Fibroblast of villous mesenchyme (primary cell): ENCODE measurements around the gene GLA. TPM values are rescaled to one million over a fixed set of nuclear protein-coding genes. Genes with fewer than 3 reads are reported as not detected.

Experiments used
- DNase-seq: peaks from one replicate; pipeline ENCODE4 v3.0.0-alpha.2; 2010; ENCODE audit warnings: low read depth
- H3K4me3 ChIP-seq: 2 replicates; pipeline ENCODE4 v1.5.1; 2011; ENCODE audit warnings: low read depth, mild to moderate bottlenecking, low read length
- CTCF ChIP-seq: IDR thresholded peaks from 2 replicates; pipeline ENCODE4 v1.5.1; 2012; ENCODE audit warnings: low read depth, mild to moderate bottlenecking, low read length; ENCODE audit not compliant: insufficient read depth
- total RNA-seq: library from RNA; depleted of rRNA; stranded (reverse); fragments of >200 nt; gene quantifications from 2 replicates; pipeline ENCODE4 v1.2.3, GENCODE V29; 2012

GLA gene
- total RNA-seq: 31.2 and 45.8 TPM in 2 replicates

DNA sequence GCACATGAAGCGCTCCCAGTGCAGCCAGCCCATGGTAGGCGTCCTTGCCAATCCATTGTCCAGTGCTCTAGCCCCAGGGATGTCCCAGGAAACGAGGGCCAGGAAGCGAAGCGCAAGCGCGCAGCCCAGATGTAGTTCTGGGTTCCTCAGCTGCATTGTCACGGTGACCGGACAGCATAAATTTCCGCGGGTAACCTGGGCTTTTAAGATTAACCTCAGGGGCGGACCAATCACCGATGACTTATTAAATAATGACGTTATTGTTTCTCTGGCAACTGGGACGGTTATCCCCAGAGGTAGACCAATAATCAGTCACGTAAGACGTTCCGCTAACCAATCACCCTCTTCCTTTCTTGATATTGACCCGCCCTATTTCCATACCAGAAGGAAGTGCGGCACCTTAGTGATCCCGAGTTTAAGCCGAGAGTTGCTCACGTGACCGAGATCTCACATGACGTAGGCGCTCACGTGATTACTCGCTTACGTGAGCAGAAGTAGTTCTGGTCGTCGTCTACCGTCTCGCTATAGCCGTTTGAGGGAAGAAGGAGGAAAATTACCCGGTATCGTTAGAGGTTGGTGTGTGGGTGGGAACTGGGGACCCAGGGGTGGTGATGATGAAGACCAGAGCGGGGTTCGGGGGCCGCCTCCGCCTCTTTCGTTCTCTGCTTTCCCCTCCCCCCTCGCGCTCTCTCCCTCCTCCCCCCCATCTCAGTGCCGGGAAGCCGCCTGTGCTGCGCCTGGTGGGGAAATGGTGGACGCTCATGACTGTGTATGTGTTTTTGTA is at the start of gene GLA, which contains the start of gene HNRNPH2:
Gene GLA, minus strand, starts transcription at position 178 of the 784 bp plus-strand sequence. Its CDS starts 22 bp downstream, at position 156.
Gene HNRNPH2, plus strand, starts transcription at position 475 of the 784 bp plus-strand sequence. CDS start 3,767 bp downstream, outside the sequence.
- peak; percentile 99 for DNase-seq
- H3K4me3 ChIP-seq: peak within 1 kb of the TSS; percentile 76
- TF ChIP-seq CTCF: no peak

DNA sequence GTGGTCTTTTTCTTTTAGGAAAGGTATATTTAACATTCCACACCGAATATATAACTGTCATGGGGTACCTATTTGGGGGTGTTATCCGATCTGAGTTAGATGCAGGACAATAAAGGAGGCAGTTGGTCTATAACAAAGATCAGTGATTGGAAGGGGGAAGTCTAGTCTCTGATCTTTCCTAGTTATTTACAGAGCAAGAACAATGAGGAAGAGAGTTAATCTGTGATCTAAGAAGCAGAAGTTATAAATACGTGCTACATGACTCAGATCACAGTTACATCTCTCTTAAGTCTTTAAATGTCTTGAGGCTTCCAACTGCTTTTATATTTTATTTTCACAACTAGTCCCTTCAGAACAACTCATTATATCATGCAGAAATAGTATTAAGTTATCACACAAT is 44.3 kb upstream of the GLA start:
- TF ChIP-seq CTCF: no peak
- peak; percentile 26 for DNase-seq
- H3K4me3 ChIP-seq: no peak overlapping the region

GRCh38 chrX:101450961-101451360 is 43.2 kb upstream of the GLA start:
- no peak overlapping the region for H3K4me3 ChIP-seq
- TF ChIP-seq CTCF: no peak
- peak; percentile 55 for DNase-seq

DNA sequence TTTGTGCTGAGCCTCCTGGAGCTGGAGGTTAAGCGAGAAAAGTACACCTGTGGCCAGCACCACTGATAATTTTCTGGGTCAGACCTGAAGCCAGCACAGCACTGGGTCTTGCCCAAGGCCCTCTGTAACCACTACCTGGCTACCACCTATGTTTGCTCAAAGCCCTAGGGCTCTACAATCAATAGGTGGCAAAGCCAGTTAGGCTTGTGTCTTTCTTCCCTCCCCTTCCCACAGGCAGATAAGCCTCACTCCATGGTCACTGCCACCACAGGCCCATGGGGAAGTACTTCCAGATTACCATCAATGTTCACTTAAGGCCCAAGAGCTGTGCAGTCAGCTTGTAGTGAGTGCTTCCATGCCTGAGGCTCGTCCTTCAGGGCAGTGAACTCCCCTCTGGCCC is 42.4 kb upstream of the GLA start:
- no peak overlapping the region for H3K4me3 ChIP-seq
- DNase-seq: no peak
- TF ChIP-seq CTCF: no peak

- H3K4me3 ChIP-seq: no peak overlapping the region
- no peak for TF ChIP-seq CTCF
- DNase-seq: no peak
Observed at GRCh38 chrX:101449279-101449678, 41.6 kb upstream of the GLA start.

GRCh38 chrX:101442085-101442484 is 34.4 kb upstream of the GLA start:
- TF ChIP-seq CTCF: no peak
- DNase-seq: peak; percentile 91
- no peak overlapping the region for H3K4me3 ChIP-seq
